B cell (primary cell): ENCODE results near the gene NT5C. TPM values are rescaled to one million over a fixed set of nuclear protein-coding genes. Genes with fewer than 3 reads are reported as not detected.
A peak's percentile ranks its signal among the peaks of the same experiment; 100 is the strongest.

Experiments
- ATAC-seq: fragments of 200-7000 bp; cut with Tn5 transposase; one replicate; pipeline ENCODE4 v1.10.0; 2021; ENCODE audit warnings: low read depth, mild to moderate bottlenecking, moderate number of reproducible peaks, moderate library complexity
- CTCF ChIA-PET: fragments of 350-600 bp; sonication (Branson Sonifier 250); formaldehyde crosslinking; loops from one replicate; lab custom pipeline; 2021; ENCODE audit warnings: antibody characterized with exemption, inconsistent platforms; lab: Charles Lee
- POLR2A ChIA-PET: fragments of 350-600 bp; sonication (Branson Sonifier 250); formaldehyde crosslinking; loops from one replicate; lab custom pipeline; 2021; ENCODE audit warnings: antibody characterized with exemption; lab: Charles Lee
- DNase-seq: peaks from one replicate; pipeline ENCODE4 v3.0.0; 2013
- H2AFZ ChIP-seq: 2 replicates; pipeline ENCODE4 v1.6.1; 2012; ENCODE audit warnings: mild to moderate bottlenecking, low read depth, low read length; ENCODE audit not compliant: insufficient read depth, poor library complexity, severe bottlenecking
- H3K27ac ChIP-seq, 2 donors: 1 replicate in 1 of 2; 2 replicates in 1 of 2; pipeline ENCODE4 v1.5.1; 2012 to 2013; ENCODE audit warnings: low read length in 2 of 2, mild to moderate bottlenecking in 2 of 2, moderate library complexity in 1 of 2
- H3K27me3 ChIP-seq, 4 experiments: fragments of 200-600 bp in 1 of 4; sonication (generic) in 1 of 4; replicated peaks in 1 of 4; 1 replicate in 2 of 4; 2 replicates in 2 of 4; pipeline versions ENCODE4 v1.6.1 to v1.7.0; 2013 to 2016; ENCODE audit warnings: low read length in 3 of 4, mild to moderate bottlenecking in 2 of 4, mixed read lengths in 1 of 4, moderate library complexity in 1 of 4; ENCODE audit not compliant: insufficient read depth in 4 of 4, control insufficient read depth in 3 of 4; ENCODE audit errors: control extremely low read depth in 1 of 4
- H3K36me3 ChIP-seq, 2 experiments: replicated peaks in 1 of 2; 1 replicate in 1 of 2; 2 replicates in 1 of 2; pipeline versions ENCODE4 v1.6.1 to v1.7.1; 2013; ENCODE audit warnings: low read length in 1 of 2; ENCODE audit not compliant: insufficient read depth in 2 of 2, control insufficient read depth in 1 of 2; ENCODE audit errors: control extremely low read depth in 1 of 2, extremely low read depth in 1 of 2
- H3K4me1 ChIP-seq, 2 donors: fragments of 200-600 bp in 1 of 2; sonication (generic) in 1 of 2; 1 replicate in 1 of 2; 2 replicates in 1 of 2; pipeline versions ENCODE4 v1.5.1 to v1.6.1; 2013 to 2017; ENCODE audit warnings: low read length in 2 of 2; ENCODE audit not compliant: control insufficient read depth in 2 of 2, insufficient read depth in 2 of 2
- H3K4me2 ChIP-seq: replicated peaks from 2 replicates; pipeline ENCODE3; 2012; ENCODE audit warnings: mild to moderate bottlenecking, low read depth, low read length; ENCODE audit not compliant: poor library complexity, severe bottlenecking
- H3K4me3 ChIP-seq, 5 experiments: fragments of 200-600 bp in 1 of 5; sonication (generic) in 1 of 5; 1 replicate in 3 of 5; 2 replicates in 2 of 5; pipeline versions ENCODE4 v1.5.1 to v1.7.0; 2011 to 2016; ENCODE audit warnings: low read length in 4 of 5, mild to moderate bottlenecking in 4 of 5, low read depth in 2 of 5, control low read depth in 1 of 5, moderate library complexity in 1 of 5; ENCODE audit not compliant: insufficient read depth in 1 of 5; ENCODE audit errors: control extremely low read depth in 1 of 5, extremely low read depth in 1 of 5
- H3K79me2 ChIP-seq: fragments of 200-600 bp; sonication (generic); one replicate; pipeline ENCODE4 v1.6.0; 2016; ENCODE audit warnings: low read length; ENCODE audit not compliant: control insufficient read depth, insufficient read depth
- H3K9ac ChIP-seq: fragments of 200-600 bp; sonication (generic); 2 replicates; pipeline ENCODE4 v1.6.1; 2017; ENCODE audit warnings: mild to moderate bottlenecking, low read length, moderate library complexity
- H3K9me3 ChIP-seq, 3 donors: one replicate each; pipeline versions ENCODE4 v1.6.1 to v1.7.1; 2013; ENCODE audit warnings: low read length in 2 of 3; ENCODE audit not compliant: control insufficient read depth in 2 of 3, insufficient read depth in 1 of 3; ENCODE audit errors: control extremely low read depth in 1 of 3
- H4K20me1 ChIP-seq: 2 replicates; pipeline ENCODE4 v1.6.0; 2012; ENCODE audit warnings: mild to moderate bottlenecking, low read length; ENCODE audit not compliant: insufficient read depth, control insufficient read depth, poor library complexity, severe bottlenecking
- H3K27ac Mint-ChIP-seq: one replicate; pipeline ENCODE4 v1.8.0; 2021; ENCODE audit warnings: mixed read lengths
- H3K27me3 Mint-ChIP-seq: one replicate; pipeline ENCODE4 v1.8.0; 2021; ENCODE audit warnings: mixed read lengths
- H3K4me1 Mint-ChIP-seq: one replicate; pipeline ENCODE4 v1.8.0; 2021; ENCODE audit warnings: mixed read lengths
- H3K4me3 Mint-ChIP-seq: one replicate; pipeline ENCODE4 v1.8.0; 2021; ENCODE audit warnings: mixed read lengths
- H3K9me3 Mint-ChIP-seq: one replicate; pipeline ENCODE4 v1.8.0; 2022; ENCODE audit warnings: mixed read lengths; ENCODE audit not compliant: insufficient read depth
- EZH2 ChIP-seq: IDR thresholded peaks from 2 replicates; pipeline ENCODE4 v1.6.1; 2012; ENCODE audit warnings: borderline replicate concordance, low read depth, mild to moderate bottlenecking, moderate library complexity, low read length; ENCODE audit not compliant: insufficient read depth, poor library complexity, severe bottlenecking
- WGBS: methylation state at CpG from one replicate; pipeline ENCODE4 v1.1.5; 2013; ENCODE audit warnings: missing lambda C conversion rate; ENCODE audit not compliant: insufficient coverage; 5-methylcytosine and 5-hydroxymethylcytosine counted together
- intact Hi-C: fragments of 100-400 bp; cut with micrococcal nuclease; formaldehyde crosslinking; loops from one replicate; pipeline ENCODE4 v1.10.0; 2022
- polyA plus RNA-seq: library from polyadenylated mRNA; depleted of rRNA; stranded (reverse); fragments of >200 nt; gene quantifications from 2 replicates; pipeline ENCODE4 v1.2.3, GENCODE V29; 2012
- total RNA-seq, 2 donors: library from RNA; stranded (reverse); fragments of 120-200 nt in 1 of 2; gene quantifications; 1 replicate in 1 of 2; 2 replicates in 1 of 2; pipeline versions ENCODE4 v1.2.3 to v1.2.4, GENCODE V29; 2013 to 2022
- TF ChIP-seq, protein P1 (sequence below): fragments of 200-600 bp; IDR thresholded peaks from one replicate; pipeline ENCODE4 v1.8.0; 2022; ENCODE audit warnings: antibody characterized with exemption, mild to moderate bottlenecking

NT5C gene
- total and polyA plus RNA-seq, 2 donors (not counting 1 experiment from before 2014, with no cell fraction given) = 98.9 to 184 TPM

DNA sequence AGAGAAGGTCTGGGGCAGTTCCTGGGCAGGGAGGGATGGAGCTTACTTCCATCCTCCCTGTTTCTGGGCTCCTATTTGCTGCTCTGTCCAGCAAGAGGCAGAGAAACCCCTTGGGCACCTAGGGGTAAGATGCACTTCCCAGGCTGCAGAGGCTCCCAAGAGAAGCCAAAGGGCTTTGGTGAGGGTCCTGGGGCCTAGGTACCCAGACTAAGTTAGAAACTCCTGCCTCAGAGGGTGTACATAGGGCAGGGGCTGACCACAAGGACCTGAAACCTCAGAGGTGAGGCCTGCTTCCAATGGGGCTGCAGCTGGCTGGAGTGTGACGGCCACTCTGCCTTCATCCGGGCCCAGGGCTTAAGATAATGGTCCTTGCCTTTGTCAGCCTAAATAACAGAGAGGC is 23.3 kb downstream of the NT5C start:
- Histone ChIP-seq H3K79me2 (peaks cover 6% of the 10 kb centered on the region), H3K9ac (no peak overlapping the region), H3K36me3 (no peaks in the 10 kb centered on the region), H3K4me1 (peaks cover 18 to 20% of the 10 kb centered on the region in 2 donors), H3K4me3 (no peak overlapping the region), H2AFZ (no peak overlapping the region), H3K4me2 (no peak overlapping the region), H3K27me3 (peaks cover 0 to 2% (median 0%) of the 10 kb centered on the region in 4 experiments), H3K27ac (no peak overlapping the region), H4K20me1 (no peaks in the 10 kb centered on the region), H3K9me3 (no peaks in the 10 kb centered on the region)
- Mint-ChIP-seq H3K4me1 (peaks cover 27% of the 10 kb centered on the region), H3K27ac (no peak overlapping the region), H3K4me3 (peak overlapping the region; percentile 90), H3K27me3 (no peaks in the 10 kb centered on the region), H3K9me3 (no peaks in the 10 kb centered on the region)
- WGBS = no CpG with 5 or more reads among the region's 2 CpGs
- ChIA-PET POLR2A (interaction anchor here (0.5 to 0.9 kb wide), 3 partner anchors 48 to 112 kb away, joined by 3 to 4 read pairs (median 3); no protein-coding TSS in a partner anchor), CTCF (interaction anchor here (0.7 to 3.0 kb wide), 2 partner anchors 93 to 480 kb away, joined by 3 to 7 read pairs; no protein-coding TSS in a partner anchor)
- no peak for ATAC-seq
- no peak for DNase-seq
- no peak for TF ChIP-seq EZH2
- TF ChIP-seq, protein P1, sequence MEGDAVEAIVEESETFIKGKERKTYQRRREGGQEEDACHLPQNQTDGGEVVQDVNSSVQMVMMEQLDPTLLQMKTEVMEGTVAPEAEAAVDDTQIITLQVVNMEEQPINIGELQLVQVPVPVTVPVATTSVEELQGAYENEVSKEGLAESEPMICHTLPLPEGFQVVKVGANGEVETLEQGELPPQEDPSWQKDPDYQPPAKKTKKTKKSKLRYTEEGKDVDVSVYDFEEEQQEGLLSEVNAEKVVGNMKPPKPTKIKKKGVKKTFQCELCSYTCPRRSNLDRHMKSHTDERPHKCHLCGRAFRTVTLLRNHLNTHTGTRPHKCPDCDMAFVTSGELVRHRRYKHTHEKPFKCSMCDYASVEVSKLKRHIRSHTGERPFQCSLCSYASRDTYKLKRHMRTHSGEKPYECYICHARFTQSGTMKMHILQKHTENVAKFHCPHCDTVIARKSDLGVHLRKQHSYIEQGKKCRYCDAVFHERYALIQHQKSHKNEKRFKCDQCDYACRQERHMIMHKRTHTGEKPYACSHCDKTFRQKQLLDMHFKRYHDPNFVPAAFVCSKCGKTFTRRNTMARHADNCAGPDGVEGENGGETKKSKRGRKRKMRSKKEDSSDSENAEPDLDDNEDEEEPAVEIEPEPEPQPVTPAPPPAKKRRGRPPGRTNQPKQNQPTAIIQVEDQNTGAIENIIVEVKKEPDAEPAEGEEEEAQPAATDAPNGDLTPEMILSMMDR = no peak
- intact Hi-C loops = loop anchor here (2.0 kb wide), 1 partner anchor 47 kb away; the partner anchor contains the start of gene JPT1
